ENCODE data around the gene ARHGAP26.

Gene ARHGAP26

DNA sequence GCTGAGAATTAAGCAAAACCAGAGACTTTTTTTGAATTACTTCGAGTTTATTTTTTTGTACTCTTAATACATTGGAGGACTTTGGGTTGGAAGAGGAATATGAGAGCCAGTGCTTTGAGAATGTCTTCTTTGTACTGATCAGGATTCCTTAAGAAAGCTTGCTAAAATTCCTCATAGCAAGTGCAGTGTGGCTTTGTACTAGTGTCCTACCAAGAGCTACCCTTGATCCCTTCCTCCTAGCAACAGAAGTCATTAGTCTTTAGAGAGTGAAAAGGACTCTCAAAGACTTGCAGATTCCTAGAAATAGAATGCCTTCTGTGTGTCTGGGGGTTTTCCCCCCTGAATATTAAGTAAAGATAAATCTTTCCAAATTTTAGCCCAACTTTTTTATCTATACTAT is 276.1 kb downstream of the ARHGAP26 start:
- no peak overlapping the region for H3K4me3 ChIP-seq (ENCODE audit: low read depth, low read length)
- TF ChIP-seq CTCF (IDR thresholded peaks at IDR 0.05; ENCODE audit: control insufficient read depth, extremely low read depth, insufficient read depth) = no peak
- no peak for DNase-seq (ENCODE audit: low read depth)

GRCh38 chr5:143047091-143047490 is 276.9 kb downstream of the ARHGAP26 start:
- H3K4me3 ChIP-seq (ENCODE audit: low read depth, low read length) = no peak overlapping the region
- no peak for TF ChIP-seq CTCF (IDR thresholded peaks at IDR 0.05; ENCODE audit: control insufficient read depth, extremely low read depth, insufficient read depth)
- DNase-seq (ENCODE audit: low read depth) = no peak

DNA sequence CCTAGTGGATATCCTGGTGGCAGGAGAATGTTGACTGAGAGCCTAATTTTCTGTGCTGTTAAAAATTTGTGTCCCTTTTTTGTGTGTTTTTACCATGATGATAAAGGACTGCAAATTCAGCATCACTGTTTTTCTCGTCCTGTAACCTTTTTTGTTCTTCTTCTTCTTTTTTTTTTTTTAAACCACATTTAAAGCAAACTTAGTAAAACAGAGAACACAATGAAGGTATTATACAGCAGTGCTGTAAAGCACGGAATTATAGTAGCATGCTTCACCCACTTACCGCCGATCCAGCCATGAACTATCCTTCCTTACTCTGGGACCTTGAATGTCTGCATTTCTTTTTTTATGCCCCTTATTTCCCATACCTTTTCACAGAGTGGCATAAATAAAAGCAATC is 280.0 kb downstream of the ARHGAP26 start:
- no peak for DNase-seq (ENCODE audit: low read depth)
- no peak for TF ChIP-seq CTCF (IDR thresholded peaks at IDR 0.05; ENCODE audit: control insufficient read depth, extremely low read depth, insufficient read depth)
- no peak overlapping the region for H3K4me3 ChIP-seq (ENCODE audit: low read depth, low read length)

DNA sequence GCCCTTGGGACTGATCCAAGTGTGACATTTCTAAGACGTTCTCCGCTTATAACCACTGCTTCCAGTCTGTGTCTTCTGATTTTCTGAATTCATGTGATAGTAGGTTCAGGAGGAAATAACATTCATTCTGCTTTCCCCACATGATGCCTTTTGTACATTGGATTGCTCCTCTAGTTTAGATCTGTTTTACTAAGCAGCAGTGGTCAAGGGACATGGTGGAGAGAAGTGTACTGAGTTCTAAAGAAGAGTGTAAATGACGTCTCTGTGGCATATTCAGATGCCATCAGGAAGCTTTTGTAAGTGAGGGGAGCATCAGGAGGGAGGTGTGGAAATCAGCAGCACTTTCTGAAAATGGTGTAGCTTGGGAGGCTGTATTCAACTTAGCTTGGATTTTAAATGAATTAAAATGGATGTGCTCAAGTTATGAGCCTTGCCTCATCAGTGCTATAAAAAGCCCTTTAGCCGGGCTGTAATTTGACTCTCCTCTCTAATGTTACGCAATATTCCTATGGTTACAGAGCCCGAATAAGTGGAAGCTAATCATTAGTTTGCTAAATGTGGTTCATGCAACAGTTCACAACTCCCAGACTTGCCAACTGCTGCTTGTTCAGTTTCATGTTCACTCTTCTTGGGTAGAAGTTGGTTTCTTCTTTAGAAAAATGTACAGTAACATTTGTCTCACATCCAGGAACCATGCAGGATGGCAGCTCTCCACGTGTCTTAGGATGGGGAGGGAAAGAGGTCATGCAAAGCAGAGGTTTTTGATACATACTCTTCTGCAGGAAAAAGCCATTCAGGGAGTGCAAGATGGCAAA is 281.3 kb downstream of the ARHGAP26 start:
- H3K4me3 ChIP-seq (ENCODE audit: low read depth, low read length) = no peak overlapping the region
- DNase-seq (ENCODE audit: low read depth) = peak; percentile 49
- no peak for TF ChIP-seq CTCF (IDR thresholded peaks at IDR 0.05; ENCODE audit: control insufficient read depth, extremely low read depth, insufficient read depth)

DNA sequence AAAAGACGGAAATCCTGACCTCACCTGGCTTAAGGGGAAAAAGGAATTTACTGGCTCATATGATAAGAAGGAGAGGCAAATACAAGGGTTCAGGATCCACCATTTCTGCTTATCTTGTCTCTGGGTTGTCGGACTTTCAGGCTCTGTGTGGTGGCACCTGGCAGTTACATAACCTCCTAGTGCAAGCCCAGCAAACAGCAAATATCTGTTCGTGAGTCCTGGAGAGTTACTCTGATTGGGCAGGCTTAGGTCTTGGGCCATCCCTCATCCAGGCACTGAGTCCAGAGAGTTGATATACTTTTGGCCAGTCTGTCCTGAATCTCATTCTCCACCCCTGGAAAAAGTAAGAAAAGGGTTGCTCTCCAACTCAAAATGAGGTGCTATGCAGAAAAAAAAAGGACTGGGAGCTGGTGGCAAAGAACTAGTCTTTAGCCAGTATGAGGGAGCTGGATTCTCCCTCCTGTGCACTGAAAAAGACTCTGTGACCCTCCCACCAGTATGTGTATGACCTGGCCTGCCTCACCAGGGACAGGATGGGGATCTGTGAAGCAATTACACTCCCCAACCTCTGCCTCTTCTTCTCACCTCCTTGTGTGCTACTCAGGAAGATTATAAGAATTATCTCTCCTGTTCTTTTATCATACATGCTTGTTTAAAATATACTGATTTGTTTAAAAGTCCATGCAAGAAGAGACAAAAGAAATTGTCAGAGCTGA is 282.9 kb downstream of the ARHGAP26 start:
- no peak for DNase-seq (ENCODE audit: low read depth)
- H3K4me3 ChIP-seq (ENCODE audit: low read depth, low read length) = no peak overlapping the region
- no peak for TF ChIP-seq CTCF (IDR thresholded peaks at IDR 0.05; ENCODE audit: control insufficient read depth, extremely low read depth, insufficient read depth)

DNA sequence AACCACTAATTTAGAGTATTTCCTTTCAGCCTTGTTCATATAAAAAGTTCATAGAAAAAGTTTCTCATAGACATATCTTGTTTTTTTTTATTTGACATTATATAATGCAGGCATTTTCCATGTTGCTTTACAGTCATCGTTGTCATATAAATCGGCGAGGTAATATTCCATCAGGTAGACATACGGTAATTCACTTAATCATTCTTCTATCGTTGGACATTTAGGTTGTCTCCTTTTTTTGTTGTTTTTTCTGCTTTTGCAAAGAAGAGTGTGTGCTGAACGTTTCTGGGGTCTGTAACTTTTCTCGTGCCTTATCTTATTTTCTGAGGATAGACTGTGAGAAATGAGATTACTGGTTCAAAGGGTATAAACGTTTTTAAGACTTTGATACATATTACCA is 283.6 kb downstream of the ARHGAP26 start:
- TF ChIP-seq CTCF (IDR thresholded peaks at IDR 0.05; ENCODE audit: control insufficient read depth, extremely low read depth, insufficient read depth) = no peak
- no peak for DNase-seq (ENCODE audit: low read depth)
- H3K4me3 ChIP-seq (ENCODE audit: low read depth, low read length) = no peak overlapping the region

Data from LNCaP clone FGC (cell line).